ENCODE measurements around the gene TBC1D12. TPM values are rescaled to one million over a fixed set of nuclear protein-coding genes. Genes with fewer than 3 reads are reported as not detected.

TBC1D12 gene
- polyA plus RNA-seq, 1 donor from 2014 or later, result 27.9 TPM

GRCh38 chr10:94500063-94500462 lies 97.7 kb downstream of the TBC1D12 start:
- no peak overlapping the region for H3K9ac ChIP-seq (ENCODE audit: low read length)
- H3K36me3 ChIP-seq (ENCODE audit: insufficient read depth, low read length), result no peaks in the 10 kb centered on the region
- no peaks in the 10 kb centered on the region for H3K79me2 ChIP-seq (replicated peaks; ENCODE audit: insufficient read depth, low read length)
- TF ChIP-seq EP300 (conservative IDR thresholded peaks at IDR 0.05; ENCODE audit: poor library complexity, severe bottlenecking) (no peak), CTCF (IDR thresholded peaks at IDR 0.05; ENCODE audit: poor library complexity, severe bottlenecking) (peak; percentile 21)
- H3K9me3 ChIP-seq (ENCODE audit: low read length), result no peaks in the 10 kb centered on the region
- H3K27ac ChIP-seq (ENCODE audit: low read length), result no peak overlapping the region
- no peak overlapping the region for H2AFZ ChIP-seq (ENCODE audit: low read depth, low read length)
- no peaks in the 10 kb centered on the region for H4K20me1 ChIP-seq (ENCODE audit: insufficient read depth)
- H3F3A ChIP-seq (ENCODE audit: insufficient read depth, low read length, poor library complexity, severe bottlenecking), result no peaks in the 10 kb centered on the region
- no peak overlapping the region for H3K4me2 ChIP-seq (ENCODE audit: low read length)
- H3K27me3 ChIP-seq (ENCODE audit: insufficient read depth, low read depth, low read length), result no peaks in the 10 kb centered on the region
- no peaks in the 10 kb centered on the region for H3K9me2 ChIP-seq (ENCODE audit: insufficient read depth, low read length)
- no peak overlapping the region for H3K4me3 ChIP-seq (ENCODE audit: low read length)

- no peak overlapping the region for H3K4me3 ChIP-seq (ENCODE audit: low read length)
- H3K79me2 ChIP-seq (replicated peaks; ENCODE audit: insufficient read depth, low read length), result no peaks in the 10 kb centered on the region
- H4K20me1 ChIP-seq (ENCODE audit: insufficient read depth), result no peaks in the 10 kb centered on the region
- H2AFZ ChIP-seq (ENCODE audit: low read depth, low read length), result no peak overlapping the region
- no peaks in the 10 kb centered on the region for H3K9me3 ChIP-seq (ENCODE audit: low read length)
- no peaks in the 10 kb centered on the region for H3K36me3 ChIP-seq (ENCODE audit: insufficient read depth, low read length)
- H3F3A ChIP-seq (ENCODE audit: insufficient read depth, low read length, poor library complexity, severe bottlenecking), result no peaks in the 10 kb centered on the region
- H3K9ac ChIP-seq (ENCODE audit: low read length), result no peak overlapping the region
- no peak overlapping the region for H3K27ac ChIP-seq (ENCODE audit: low read length)
- no peaks in the 10 kb centered on the region for H3K27me3 ChIP-seq (ENCODE audit: insufficient read depth, low read depth, low read length)
- H3K4me2 ChIP-seq (ENCODE audit: low read length), result no peak overlapping the region
- no peaks in the 10 kb centered on the region for H3K9me2 ChIP-seq (ENCODE audit: insufficient read depth, low read length)
- TF ChIP-seq POLR2AphosphoS5 (IDR thresholded peaks at IDR 0.05), result no peak
- TF ChIP-seq SMC3 (conservative IDR thresholded peaks at IDR 0.05; ENCODE audit: poor library complexity), result no peak
- no peak for TF ChIP-seq EP300 (conservative IDR thresholded peaks at IDR 0.05; ENCODE audit: poor library complexity, severe bottlenecking)
- no peak for TF ChIP-seq EZH2 (IDR thresholded peaks at IDR 0.05; ENCODE audit: borderline replicate concordance, insufficient read depth, low read length, poor library complexity, severe bottlenecking)
- no peak for TF ChIP-seq RAD21 (conservative IDR thresholded peaks at IDR 0.05)
- TF ChIP-seq CTCF (IDR thresholded peaks at IDR 0.05; ENCODE audit: poor library complexity, severe bottlenecking), result no peak
- TF ChIP-seq TAF1 (IDR thresholded peaks at IDR 0.05; ENCODE audit: low read depth), result no peak
- TF ChIP-seq REST (IDR thresholded peaks at IDR 0.05; ENCODE audit: borderline replicate concordance), result no peak
- TF ChIP-seq MXI1 (conservative IDR thresholded peaks at IDR 0.05; ENCODE audit: poor library complexity, severe bottlenecking), result no peak
These were observed 119.2 kb downstream of the TBC1D12 start for GRCh38 chr10:94521276-94522250.
